Measurements from ENCODE around the gene PCDHGA12.
"Not testable (repeated sequence)": the region's sequence is repeated elsewhere in the genome, so short reads cannot be mapped to it uniquely, and the experiment has no call there.

PCDHGA12 gene

DNA sequence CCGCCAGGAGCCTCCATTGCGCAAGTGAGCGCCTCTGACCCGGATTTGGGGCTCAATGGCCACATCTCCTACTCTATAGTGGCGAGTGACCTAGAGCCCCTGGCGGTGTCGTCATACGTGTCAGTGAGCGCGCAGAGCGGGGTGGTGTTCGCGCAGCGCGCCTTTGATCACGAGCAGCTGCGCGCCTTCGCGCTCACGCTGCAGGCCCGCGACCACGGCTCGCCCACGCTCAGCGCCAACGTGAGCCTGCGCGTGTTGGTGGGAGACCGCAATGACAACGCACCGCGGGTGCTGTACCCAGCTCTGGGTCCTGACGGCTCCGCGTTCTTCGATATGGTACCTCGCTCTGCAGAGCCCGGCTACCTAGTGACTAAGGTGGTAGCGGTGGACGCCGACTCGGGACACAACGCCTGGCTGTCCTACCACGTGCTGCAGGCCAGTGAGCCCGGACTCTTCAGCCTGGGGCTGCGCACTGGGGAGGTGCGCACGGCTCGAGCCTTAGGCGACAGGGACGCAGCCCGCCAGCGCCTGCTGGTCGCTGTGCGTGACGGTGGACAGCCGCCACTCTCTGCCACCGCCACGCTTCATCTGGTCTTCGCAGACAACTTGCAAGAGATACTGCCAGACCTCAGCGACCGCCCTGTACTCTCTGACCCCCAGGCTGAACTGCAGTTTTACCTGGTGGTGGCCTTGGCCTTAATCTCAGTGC is 20.6 kb upstream of the PCDHGA12 start:
- DNase-seq = no peak

DNA sequence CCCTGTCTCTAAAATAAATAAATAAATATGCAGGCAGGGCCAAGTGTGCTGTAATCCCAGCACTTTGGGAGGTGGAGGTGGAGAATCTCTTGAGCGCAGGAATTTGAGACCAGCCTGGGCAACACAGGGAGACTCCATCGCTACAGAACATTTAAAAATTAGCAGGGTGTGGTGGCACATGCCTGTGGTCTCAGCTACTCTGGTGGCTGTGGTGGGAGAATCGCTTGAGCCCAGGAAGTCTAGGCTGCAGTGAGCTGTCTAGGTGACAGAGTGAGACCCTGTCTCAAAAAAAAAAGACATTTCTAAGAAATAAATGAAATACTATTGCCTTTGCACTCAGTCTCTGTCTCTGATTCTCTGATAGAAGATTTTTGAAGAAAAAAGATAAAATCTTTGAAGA is 18.7 kb upstream of the PCDHGA12 start:
- no peak for DNase-seq

DNA sequence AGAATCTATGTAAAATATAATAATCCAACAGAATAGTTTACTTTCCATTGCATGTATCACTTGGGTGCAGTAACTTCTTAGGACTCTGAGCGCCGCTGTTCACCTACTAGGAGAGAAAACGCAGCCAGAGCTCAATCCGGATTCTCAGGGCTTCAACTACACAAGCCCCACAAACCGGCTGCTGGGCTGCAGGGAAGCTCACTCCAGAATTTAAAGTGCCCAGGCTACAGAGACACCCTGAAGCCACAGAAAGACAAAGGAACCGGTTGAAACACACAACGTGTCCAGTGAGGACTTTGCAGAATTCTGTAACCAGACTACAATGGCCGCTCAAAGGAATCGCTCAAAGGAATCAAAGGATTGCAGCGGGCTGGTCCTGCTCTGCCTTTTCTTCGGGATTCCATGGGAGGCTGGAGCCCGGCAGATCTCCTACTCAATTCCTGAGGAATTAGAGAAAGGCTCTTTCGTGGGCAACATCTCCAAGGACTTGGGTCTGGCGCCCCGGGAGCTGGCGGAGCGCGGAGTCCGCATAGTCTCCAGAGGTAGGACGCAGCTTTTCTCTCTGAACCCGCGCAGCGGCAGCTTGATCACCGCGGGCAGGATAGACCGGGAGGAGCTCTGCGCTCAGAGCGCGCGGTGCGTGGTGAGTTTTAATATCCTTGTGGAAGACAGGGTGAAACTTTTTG is 17.3 kb upstream of the PCDHGA12 start, which contains the start of gene PCDHGA10:
TSS of gene PCDHGA10 (plus strand) at position 134 of the 686 bp plus-strand sequence. CDS start at position 323, 189 bp downstream.
- no peak for DNase-seq

DNA sequence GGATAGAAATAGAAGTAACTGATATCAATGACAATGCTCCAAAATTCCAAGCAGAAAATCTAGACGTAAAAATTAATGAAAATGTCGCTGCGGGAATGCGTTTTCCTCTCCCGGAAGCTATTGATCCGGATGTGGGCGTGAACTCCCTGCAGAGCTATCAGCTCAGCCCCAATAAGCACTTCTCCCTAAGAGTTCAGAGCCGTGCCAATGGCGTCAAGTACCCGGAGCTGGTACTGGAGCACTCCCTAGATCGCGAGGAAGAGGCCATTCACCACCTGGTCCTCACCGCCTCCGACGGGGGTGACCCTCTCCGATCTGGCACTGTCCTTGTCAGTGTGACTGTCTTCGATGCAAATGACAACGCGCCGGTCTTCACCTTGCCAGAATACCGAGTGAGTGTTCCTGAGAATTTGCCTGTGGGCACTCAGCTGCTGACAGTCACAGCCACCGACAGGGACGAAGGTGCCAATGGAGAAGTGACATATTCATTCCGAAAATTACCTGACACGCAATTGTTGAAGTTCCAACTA is 16.7 kb upstream of the PCDHGA12 start:
- no peak for DNase-seq

DNA sequence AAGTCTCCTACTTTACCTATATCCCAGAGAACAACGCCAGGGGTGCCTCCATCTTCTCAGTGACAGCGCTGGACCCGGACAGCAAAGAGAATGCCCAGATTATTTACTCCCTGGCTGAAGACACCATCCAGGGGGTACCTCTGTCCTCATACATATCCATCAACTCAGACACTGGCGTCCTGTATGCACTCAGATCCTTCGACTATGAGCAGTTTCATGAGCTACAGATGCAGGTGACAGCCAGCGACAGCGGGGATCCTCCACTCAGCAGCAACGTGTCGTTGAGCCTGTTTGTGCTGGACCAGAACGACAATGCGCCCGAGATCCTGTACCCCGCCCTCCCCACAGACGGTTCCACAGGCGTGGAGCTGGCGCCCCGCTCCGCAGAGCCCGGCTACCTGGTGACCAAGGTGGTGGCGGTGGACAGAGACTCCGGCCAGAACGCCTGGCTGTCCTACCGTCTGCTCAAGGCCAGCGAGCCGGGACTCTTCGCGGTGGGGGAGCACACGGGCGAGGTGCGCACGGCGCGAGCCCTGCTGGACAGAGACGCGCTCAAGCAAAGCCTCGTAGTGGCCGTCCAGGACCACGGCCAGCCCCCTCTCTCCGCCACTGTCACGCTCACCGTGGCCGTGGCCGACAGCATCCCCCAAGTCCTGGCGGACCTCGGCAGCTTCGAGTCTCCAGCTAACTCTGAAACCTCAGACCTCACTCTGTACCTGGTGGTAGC is 15.6 kb upstream of the PCDHGA12 start:
- not testable (repeated sequence) for DNase-seq

DNA sequence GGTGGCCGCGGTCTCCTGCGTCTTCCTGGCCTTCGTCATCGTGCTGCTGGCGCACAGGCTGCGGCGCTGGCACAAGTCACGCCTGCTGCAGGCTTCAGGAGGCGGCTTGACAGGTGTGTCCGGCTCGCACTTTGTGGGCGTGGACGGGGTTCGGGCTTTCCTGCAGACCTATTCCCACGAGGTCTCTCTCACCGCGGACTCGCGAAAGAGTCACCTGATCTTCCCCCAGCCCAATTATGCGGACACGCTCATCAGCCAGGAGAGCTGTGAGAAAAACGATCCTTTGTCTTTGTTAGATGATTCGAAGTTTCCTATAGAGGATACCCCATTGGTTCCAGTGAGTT is 15.1 kb upstream of the PCDHGA12 start:
- not testable (repeated sequence) for DNase-seq

DNA sequence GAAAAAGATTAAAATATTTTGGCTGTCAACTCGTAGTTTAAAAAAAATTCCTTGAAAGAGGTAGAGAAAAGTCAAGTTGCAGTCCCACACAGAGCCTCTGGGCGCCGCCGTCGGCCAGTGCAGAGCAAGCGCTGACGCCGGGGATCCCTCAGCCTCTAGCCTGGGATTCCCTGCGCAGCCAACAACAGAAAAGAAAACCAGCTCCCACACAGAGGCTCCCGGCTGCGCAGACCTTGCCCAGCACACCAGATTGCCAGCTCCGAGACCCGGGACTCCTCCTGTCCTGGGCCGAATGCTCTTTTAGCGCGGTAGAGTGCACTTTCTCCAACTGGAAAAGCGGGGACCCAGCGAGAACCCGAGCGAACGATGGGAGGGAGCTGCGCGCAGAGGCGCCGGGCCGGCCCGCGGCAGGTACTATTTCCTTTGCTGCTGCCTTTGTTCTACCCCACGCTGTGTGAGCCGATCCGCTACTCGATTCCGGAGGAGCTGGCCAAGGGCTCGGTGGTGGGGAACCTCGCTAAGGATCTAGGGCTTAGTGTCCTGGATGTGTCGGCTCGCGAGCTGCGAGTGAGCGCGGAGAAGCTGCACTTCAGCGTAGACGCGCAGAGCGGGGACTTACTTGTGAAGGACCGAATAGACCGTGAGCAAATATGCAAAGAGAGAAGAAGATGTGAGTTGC is 12.7 kb upstream of the PCDHGA12 start, which contains the start of gene PCDHGB7:
TSS of gene PCDHGB7 (plus strand) at position 184 of the 679 bp plus-strand sequence. CDS start at position 367, 183 bp downstream.
- not testable (repeated sequence) for DNase-seq

DNA sequence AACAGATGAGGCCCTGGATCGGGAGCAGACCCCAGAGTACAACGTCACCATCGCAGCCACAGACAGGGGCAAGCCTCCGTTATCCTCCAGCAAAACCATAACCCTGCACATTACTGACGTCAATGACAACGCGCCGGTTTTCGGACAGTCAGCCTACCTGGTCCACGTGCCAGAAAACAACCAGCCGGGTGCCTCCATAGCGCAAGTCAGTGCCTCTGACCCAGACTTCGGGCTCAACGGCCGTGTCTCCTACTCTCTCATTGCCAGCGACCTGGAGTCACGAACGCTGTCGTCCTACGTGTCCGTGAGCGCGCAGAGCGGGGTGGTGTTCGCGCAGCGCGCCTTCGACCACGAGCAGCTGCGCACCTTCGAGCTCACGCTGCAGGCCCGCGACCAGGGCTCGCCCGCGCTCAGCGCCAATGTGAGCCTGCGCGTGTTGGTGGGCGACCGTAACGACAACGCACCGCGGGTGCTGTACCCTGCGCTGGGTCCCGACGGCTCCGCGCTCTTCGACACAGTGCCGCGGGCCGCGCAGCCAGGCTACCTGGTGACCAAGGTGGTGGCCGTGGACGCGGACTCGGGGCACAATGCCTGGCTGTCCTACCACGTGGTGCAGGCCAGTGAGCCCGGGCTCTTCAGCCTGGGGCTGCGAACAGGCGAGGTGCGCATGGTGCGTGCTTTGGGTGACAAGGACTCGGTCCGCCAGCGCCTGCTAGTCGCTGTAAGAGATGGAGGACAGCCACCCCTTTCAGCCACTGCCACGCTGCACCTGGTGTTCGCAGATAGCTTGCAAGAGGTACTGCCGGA is 11.0 kb upstream of the PCDHGA12 start:
- no peak for DNase-seq

DNA sequence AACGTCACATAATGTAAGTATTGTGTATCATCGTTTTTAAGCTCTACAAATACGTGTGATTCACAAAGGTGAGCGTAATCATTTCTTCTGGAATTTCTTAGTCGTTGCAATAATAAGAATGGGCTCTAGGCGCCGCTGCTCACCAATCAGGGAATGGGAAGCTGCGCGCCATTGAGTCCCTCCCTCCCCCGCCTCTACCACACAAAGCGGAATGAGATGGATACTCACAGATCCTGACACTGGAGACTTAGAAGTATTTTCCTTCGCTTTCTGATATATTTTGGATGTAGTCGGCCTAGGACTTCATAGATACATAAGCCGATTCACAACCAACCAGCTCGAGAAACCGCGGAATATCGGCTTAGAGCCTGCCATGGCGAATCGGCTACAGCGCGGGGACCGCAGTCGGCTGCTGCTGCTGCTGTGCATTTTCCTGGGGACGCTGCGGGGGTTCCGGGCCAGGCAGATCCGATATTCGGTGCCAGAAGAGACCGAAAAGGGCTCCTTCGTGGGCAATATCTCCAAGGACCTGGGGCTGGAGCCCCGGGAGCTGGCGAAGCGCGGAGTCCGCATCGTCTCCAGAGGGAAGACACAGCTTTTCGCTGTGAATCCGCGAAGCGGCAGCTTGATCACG is 9.3 kb upstream of the PCDHGA12 start, which contains the start of gene PCDHGA11:
TSS of gene PCDHGA11 (plus strand) at position 197 of the 634 bp plus-strand sequence. CDS start at position 374, 177 bp downstream.
- no peak for DNase-seq

DNA sequence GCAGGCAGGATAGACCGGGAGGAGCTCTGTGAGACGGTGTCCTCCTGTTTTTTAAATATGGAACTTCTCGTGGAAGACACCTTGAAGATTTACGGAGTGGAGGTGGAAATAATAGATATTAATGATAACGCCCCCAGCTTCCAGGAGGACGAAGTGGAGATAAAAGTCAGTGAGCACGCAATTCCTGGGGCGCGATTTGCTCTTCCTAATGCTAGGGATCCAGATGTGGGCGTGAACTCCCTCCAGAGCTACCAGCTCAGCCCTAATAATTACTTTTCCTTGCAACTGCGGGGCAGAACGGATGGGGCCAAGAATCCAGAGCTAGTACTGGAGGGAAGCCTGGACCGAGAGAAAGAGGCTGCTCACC is 8.8 kb upstream of the PCDHGA12 start:
- DNase-seq = no peak

DNA sequence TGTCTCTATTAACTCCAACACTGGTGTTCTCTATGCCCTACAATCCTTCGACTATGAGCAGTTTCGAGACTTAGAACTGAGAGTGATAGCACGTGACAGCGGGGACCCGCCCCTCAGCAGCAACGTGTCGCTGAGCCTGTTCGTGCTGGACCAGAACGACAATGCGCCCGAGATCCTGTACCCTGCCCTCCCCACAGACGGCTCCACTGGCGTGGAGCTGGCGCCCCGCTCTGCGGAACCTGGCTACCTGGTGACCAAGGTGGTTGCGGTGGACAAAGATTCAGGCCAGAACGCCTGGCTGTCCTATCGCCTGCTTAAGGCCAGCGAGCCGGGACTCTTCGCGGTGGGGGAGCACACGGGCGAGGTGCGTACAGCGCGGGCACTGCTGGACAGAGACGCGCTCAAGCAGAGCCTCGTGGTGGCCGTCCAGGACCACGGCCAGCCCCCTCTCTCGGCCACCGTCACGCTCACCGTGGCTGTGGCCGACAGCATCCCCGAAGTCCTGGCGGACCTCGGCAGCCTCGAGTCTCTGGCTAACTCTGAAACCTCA is 7.5 kb upstream of the PCDHGA12 start:
- DNase-seq = no peak

DNA sequence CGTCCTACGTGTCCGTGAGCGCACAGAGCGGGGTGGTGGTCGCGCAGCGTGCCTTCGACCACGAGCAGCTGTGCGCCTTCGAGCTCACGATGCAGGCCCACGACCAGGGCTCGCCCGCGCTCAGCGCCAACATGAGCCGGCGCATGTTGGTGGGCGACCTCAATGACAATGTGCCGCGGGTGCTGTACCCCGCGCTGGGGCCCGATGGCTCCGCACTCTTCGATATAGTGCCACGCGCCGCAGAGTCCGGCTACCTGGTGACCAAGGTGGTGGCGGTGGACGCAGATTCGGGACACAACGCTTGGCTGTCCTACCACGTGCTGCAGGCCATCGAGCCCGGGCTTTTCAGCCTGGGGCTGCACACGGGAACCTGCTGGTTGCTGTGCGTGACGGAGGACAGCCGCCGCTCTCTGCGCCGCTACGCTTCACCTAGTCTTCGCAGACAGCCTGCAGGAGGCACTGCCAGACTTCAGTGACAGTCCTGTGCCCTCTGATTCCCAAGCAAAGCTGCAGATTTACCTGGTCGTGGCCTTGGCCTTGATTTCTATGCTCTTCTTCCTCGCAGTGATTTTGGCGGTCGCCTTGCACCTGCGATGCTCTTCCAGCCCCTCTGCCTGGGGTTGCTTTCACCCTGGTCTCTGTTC is 2.4 kb upstream of the PCDHGA12 start:
- no peak for DNase-seq

DNA sequence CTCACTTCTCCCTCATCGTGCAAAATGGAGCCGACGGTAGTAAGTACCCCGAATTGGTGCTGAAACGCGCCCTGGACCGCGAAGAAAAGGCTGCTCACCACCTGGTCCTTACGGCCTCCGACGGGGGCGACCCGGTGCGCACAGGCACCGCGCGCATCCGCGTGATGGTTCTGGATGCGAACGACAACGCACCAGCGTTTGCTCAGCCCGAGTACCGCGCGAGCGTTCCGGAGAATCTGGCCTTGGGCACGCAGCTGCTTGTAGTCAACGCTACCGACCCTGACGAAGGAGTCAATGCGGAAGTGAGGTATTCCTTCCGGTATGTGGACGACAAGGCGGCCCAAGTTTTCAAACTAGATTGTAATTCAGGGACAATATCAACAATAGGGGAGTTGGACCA is 979 bp downstream of the PCDHGA12 start:
- DNase-seq = no peak

DNA sequence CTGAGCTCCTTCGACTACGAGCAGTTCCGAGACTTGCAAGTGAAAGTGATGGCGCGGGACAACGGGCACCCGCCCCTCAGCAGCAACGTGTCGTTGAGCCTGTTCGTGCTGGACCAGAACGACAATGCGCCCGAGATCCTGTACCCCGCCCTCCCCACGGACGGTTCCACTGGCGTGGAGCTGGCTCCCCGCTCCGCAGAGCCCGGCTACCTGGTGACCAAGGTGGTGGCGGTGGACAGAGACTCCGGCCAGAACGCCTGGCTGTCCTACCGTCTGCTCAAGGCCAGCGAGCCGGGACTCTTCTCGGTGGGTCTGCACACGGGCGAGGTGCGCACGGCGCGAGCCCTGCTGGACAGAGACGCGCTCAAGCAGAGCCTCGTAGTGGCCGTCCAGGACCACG is 2.0 kb downstream of the PCDHGA12 start:
- DNase-seq = not testable (repeated sequence)

DNA sequence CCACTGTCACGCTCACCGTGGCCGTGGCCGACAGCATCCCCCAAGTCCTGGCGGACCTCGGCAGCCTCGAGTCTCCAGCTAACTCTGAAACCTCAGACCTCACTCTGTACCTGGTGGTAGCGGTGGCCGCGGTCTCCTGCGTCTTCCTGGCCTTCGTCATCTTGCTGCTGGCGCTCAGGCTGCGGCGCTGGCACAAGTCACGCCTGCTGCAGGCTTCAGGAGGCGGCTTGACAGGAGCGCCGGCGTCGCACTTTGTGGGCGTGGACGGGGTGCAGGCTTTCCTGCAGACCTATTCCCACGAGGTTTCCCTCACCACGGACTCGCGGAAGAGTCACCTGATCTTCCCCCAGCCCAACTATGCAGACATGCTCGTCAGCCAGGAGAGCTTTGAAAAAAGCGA is 2.4 kb downstream of the PCDHGA12 start:
- DNase-seq = not testable (repeated sequence)

DNA sequence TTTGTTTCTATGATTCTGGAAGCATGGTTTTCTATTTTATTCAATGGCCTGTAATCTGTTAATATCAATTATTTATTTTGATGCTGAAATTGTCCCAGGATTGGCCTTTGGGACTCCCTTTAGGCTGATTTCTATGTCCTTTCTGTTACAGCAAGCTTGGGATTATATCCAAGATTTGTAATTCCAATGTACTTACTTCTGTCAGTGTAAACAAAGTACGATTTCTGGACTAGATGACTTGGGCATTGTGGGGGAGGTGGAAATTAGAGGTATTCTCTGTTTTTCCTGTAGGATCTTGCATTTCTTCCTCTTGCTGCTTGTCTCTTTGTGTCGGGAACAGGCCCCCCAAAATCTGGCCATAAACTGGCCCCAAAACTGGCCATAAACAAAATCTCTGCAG is 3.7 kb downstream of the PCDHGA12 start:
- no peak for DNase-seq

DNA sequence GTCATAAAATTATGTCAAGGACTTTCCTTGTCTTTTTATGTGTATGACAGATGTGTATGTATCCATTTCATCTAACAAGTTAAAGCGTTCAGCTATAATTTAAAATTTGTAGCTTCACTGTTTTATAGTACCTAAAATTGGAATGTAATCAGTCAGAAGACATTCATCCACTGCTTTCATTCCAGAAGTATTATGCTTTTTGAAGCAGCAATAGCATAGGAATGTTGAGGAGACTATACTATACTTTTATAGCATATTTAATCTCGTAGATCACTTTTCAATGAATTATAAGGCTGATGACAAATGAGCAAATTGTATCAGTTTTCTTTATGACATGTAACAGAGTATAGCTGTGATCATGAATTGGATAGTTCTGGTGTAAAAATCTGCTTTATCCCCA is 6.9 kb downstream of the PCDHGA12 start:
- DNase-seq = no peak

DNA sequence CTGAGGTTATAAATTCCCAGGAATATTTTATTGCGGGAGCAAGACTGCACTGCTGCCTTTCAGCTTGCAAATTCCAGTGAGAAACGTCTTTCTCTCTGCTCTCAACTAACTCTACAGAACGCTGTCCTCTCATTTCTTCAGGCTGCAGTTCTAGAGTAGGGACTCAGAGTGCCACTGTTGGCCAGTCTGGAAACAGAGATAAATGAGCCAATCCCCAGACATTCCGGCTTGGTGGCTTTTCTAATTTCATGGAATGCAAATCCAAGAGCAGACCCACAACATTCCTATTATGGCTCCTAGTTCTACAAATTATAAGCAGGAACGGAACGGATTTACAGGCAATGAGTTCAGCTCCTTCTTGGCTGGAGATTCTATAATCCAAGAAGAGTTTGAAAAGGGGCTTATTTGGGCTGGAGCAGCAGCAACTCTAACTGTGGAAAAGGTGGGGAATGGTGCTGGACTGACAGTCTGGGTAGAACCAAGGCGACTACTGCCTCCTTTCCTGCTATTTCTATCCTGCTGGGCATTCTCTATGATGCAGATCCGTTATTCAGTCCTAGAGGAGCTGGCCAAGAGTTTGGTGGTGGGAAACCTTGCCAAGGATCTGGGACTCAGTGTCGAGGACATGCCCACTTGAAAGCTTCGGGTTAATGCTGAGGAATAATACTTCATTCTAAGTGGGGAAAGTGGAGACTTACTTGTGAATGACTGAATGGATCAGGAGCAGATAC is 9.3 kb downstream of the PCDHGA12 start:
- DNase-seq = no peak

DNA sequence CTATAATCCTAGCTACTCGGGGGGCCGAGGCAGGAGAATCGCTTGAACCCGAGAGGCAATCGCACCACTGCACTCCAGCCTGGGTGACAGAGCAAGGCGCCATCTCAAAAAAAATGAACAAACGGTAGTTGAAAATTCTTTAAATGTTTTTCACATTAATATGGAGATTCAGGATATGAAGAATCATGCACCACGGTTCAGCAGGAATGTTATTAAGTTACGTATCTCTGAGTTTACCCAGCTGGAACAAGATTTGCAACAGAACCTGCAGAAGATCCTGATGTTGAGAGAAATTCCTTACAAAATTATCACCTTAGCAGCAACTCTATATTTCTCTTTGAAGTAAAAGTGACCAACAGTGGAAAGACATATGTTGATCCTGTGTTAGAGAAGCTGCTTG is 10.0 kb downstream of the PCDHGA12 start:
- DNase-seq = no peak

Data from NCI-H510A (cell line).